Measurements from ENCODE around the gene ZSCAN12.
"Not testable (repeated sequence)": the region's sequence is repeated elsewhere in the genome, so short reads cannot be mapped to it uniquely, and the experiment has no call there.

The ZSCAN12 gene

GRCh38 chr6:28377879-28378278 is 21.7 kb downstream of the ZSCAN12 start:
- DNase-seq (ENCODE audit: low read depth), result no peak
- TF ChIP-seq CTCF (conservative IDR thresholded peaks at IDR 0.05; ENCODE audit: low read length), result no peak
- no peak overlapping the region for H3K4me3 ChIP-seq (ENCODE audit: low read length)

GRCh38 chr6:28373925-28374324 is 25.6 kb downstream of the ZSCAN12 start:
- no peak overlapping the region for H3K4me3 ChIP-seq (ENCODE audit: low read length)
- DNase-seq (ENCODE audit: low read depth), result no peak
- TF ChIP-seq CTCF (conservative IDR thresholded peaks at IDR 0.05; ENCODE audit: low read length), result no peak

GRCh38 chr6:28371706-28372451 is 27.7 kb downstream of the ZSCAN12 start:
- H3K4me3 ChIP-seq (ENCODE audit: low read length), result no peak overlapping the region
- DNase-seq (ENCODE audit: low read depth), result no peak
- TF ChIP-seq CTCF (conservative IDR thresholded peaks at IDR 0.05; ENCODE audit: low read length), result no peak

GRCh38 chr6:28371280-28371679 is 28.3 kb downstream of the ZSCAN12 start:
- no peak for DNase-seq (ENCODE audit: low read depth)
- TF ChIP-seq CTCF (conservative IDR thresholded peaks at IDR 0.05; ENCODE audit: low read length), result no peak
- no peak overlapping the region for H3K4me3 ChIP-seq (ENCODE audit: low read length)

GRCh38 chr6:28370440-28370839 is 29.1 kb downstream of the ZSCAN12 start:
- no peak for TF ChIP-seq CTCF (conservative IDR thresholded peaks at IDR 0.05; ENCODE audit: low read length)
- DNase-seq (ENCODE audit: low read depth), result no peak
- no peak overlapping the region for H3K4me3 ChIP-seq (ENCODE audit: low read length)

GRCh38 chr6:28369463-28369862 is 30.1 kb downstream of the ZSCAN12 start:
- no peak overlapping the region for H3K4me3 ChIP-seq (ENCODE audit: low read length)
- no peak for DNase-seq (ENCODE audit: low read depth)
- TF ChIP-seq CTCF (conservative IDR thresholded peaks at IDR 0.05; ENCODE audit: low read length), result no peak

- H3K4me3 ChIP-seq (ENCODE audit: low read length), result no peak overlapping the region
- no peak for DNase-seq (ENCODE audit: low read depth)
- TF ChIP-seq CTCF (conservative IDR thresholded peaks at IDR 0.05; ENCODE audit: low read length), result no peak
Measured at GRCh38 chr6:28368522-28368921, 31.0 kb downstream of the ZSCAN12 start.

GRCh38 chr6:28365590-28365989 is 34.0 kb downstream of the ZSCAN12 start:
- DNase-seq (ENCODE audit: low read depth); H3K4me3 ChIP-seq (ENCODE audit: low read length): not testable (repeated sequence)
